ENCODE results near the gene IPO11.

DNA sequence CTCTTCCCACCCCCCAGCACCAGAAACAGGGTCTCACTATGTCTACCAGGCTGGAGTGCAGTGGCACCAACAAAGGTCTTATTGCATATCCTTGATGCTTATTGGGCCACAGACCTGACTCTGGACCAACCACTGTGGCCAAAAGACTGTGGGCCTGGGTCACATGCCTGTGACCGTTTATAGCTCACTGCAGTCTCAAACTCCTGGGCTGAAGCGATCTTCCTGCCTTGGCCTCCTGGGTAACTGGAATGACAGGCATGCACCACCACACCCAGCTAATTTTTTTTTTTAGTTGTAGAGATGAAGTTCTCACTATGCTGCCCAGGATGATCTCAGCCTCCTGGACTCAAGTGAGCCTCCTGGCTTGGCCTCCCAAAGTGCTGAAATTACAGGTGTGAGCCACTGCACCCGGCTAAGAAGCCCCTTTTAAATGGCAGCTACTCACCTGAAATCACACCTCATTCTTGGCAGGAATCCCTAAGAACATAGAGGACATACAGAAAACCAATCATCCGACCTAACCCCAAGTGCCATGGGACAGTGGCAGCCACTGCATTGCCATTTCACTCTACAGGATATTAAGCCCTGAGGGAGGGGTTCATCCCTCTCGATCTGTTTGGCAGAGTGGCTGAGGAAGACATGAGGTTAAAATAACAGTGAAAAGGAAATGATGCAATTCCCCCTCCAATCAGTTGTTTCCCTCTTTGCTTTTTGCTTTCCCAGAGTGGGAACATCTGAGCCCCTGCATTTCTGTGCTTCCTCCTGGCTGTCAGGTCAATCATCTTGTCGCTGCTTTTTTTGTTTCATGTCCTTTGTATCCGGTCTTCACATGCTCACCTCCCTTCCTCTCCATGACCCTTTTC lies 240.7 kb downstream of the IPO11 start:
- TF ChIP-seq, protein P1, sequence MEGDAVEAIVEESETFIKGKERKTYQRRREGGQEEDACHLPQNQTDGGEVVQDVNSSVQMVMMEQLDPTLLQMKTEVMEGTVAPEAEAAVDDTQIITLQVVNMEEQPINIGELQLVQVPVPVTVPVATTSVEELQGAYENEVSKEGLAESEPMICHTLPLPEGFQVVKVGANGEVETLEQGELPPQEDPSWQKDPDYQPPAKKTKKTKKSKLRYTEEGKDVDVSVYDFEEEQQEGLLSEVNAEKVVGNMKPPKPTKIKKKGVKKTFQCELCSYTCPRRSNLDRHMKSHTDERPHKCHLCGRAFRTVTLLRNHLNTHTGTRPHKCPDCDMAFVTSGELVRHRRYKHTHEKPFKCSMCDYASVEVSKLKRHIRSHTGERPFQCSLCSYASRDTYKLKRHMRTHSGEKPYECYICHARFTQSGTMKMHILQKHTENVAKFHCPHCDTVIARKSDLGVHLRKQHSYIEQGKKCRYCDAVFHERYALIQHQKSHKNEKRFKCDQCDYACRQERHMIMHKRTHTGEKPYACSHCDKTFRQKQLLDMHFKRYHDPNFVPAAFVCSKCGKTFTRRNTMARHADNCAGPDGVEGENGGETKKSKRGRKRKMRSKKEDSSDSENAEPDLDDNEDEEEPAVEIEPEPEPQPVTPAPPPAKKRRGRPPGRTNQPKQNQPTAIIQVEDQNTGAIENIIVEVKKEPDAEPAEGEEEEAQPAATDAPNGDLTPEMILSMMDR (conservative IDR thresholded peaks at IDR 0.05; ENCODE audit: low read depth, low read length) = no peak
- TF ChIP-seq EZH2 (IDR thresholded peaks at IDR 0.05; ENCODE audit: low read length, unreplicated experiment) (no peak), EZH2phosphoT487 (IDR thresholded peaks at IDR 0.05; ENCODE audit: borderline replicate concordance, low read length) (no peak)
